GM18909 (cell line): Measurements from ENCODE around the gene ELOVL5.
"Not testable (repeated sequence)": the region's sequence is repeated elsewhere in the genome, so short reads cannot be mapped to it uniquely, and the experiment has no call there.

Experiments
- ATAC-seq: cut with Tn5 transposase; IDR thresholded peaks from one replicate; pipeline ENCODE4 v1.9.1; 2021; ENCODE audit warnings: mild to moderate bottlenecking; ENCODE audit not compliant: unreplicated experiment, poor library complexity

Gene ELOVL5

DNA sequence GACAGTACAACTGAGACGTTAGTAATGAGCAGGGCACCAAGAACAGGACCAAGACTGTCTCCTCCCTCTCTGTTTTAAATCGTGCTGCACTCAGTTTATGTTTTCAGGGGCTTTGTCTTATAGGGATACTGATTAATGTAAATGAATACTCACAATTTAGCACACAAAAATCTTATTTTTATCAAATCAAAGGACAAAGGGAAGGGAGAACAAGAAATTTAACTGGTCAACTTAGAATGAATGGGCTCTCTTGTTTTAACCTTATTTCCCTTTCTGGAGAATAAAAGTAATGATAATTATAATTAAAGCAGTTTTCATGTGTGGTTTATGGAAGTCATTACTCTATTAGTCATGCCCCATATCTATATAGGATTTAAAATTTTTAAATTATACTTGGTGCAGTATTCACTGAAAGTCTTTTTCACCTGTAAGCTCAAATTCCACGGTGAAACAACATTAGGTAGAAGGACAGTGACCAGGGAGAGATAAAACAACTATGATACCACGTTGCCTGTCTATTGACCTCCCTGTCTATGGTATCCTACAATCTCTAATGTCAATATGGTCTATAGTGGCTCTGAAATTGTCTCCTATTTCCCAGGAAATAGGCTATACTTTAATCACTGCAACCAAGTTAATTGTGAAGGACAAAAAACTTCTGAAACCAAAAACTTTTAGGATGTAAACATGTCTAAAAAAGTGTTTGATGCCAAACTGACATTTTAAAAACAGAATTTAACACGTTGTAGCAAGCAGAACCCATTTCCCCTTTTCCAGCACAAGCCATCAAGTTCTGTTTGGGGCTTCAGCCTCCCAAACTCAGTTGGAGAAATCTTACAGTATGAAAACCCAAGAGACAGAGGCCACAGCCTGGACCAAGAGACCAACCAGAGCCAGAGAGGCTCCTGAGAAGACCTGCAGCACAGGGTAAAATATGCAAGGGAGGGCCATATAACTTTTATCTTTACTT is 15.0 kb downstream of the ELOVL5 start:
- ATAC-seq, result no peak

DNA sequence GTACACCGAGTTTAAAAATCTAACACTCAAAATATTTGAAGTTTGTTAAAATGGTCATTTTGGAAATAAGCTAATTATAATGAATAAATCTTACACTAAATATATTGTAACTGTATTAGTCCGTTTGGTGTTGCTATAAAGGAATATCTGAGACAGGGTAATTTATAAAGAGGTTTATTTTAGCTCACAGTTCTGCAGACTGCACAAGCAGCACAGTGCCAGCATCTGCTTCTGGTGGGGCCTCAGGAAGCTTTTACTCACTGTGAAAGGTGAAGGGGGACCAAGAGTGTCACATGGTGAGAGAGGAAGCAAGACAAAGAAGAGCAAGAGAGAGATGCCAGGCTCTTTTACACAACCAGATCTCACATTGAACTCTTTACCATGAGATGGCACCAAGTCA is 17.1 kb downstream of the ELOVL5 start:
- ATAC-seq, result no peak

DNA sequence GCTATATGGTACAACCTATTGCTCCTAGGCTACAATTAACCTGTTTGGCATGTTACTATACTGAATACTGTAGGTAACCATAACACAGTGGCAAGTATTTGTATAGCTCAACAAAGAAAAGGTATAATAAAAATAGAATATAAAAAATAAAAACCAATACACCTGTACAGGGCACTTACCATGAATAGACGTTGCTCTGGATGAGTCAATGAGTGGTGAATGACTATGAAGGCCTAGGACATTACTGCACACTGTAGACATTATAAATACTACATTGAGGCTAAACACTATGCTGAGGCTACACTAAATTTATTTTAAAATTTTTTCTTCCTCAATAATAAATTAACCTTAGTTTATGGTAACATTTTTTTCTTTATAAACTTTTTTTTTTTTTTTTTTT is 18.6 kb downstream of the ELOVL5 start:
- ATAC-seq, result no peak

DNA sequence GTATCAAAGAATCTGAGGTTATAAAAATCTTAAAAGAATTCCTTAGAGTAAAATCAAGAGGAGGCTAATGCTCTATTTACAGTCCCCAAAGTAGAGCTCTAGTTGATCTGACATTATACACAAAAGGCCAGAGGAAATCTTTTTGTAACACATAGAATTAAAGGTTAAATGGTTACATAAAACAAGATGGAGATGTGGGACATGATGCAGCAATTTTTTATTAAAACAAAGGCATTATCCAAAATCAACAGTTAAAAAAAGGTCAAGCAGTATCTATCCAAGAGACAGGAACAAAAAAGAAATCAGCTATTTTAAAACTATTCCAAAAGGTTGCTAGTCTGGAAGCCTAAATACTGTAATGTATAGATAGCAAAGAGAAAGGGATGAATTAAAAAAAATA is 20.4 kb downstream of the ELOVL5 start:
- ATAC-seq, result no peak

DNA sequence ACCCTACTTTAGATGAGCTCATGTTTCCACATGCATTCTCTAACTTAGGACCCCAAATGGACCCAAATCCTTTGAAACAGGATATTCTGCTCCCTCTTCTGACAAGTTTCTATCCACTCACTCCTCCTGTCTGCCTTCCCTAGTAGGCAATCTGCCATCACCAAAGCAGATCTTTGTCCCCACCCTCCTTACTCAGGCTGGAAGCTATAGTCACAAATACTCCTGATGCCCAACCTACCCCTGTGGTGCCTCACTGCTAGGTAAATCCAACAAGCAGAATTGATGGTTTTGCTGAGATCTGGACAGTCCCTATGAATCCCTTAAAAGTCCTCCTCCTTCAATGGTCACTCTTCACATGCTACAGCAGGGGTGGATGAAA is 21.7 kb downstream of the ELOVL5 start:
- ATAC-seq, result no peak

DNA sequence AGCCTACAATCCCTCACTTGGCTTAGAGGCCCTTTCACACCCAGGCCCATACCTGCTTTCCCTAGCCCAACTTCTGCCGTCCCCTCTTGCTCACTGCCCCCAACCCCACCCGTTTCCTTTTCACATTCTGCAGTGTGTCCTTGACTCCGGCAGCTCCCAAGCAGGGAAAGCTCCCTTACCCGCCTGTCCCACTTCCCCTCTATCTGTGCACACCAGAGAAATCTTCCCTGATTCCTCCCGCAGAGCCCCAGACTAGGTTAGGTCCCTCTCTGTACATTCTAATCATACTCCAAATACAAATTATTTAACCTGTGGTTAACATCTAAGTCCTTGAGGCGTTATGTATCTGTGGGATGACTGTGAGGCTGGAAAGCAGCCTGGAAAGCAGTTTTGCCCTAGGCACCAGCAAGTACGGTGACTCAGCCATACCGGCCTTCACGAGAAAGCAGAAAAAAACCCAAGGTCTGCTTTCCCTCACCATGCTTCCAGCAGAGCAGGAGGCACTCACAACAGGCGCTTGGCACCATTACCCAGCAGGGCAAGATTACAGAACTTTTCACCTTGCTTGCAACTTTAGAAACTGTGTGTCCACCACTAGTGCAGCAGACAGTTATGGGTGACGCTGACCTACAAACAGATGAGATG is 22.3 kb downstream of the ELOVL5 start:
- no peak for ATAC-seq

DNA sequence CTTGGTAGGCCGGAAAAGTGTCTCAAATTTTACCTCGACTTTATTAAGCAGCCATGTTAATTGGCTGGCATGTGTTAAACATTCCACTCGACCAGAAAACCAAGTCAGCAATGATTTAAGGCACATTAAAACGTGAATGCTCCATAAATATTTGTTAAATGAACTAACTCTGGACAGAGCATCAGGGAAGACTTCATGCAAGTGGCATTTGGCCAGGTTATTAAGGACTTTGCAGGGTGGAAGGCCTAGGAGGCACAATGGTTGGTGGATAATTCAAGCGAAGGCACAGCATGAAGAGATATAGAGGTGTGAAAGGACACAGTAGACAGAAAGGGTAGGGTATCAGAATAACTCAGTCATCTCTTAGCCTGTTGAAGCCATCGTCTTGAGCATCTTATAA is 23.0 kb downstream of the ELOVL5 start:
- no peak for ATAC-seq

DNA sequence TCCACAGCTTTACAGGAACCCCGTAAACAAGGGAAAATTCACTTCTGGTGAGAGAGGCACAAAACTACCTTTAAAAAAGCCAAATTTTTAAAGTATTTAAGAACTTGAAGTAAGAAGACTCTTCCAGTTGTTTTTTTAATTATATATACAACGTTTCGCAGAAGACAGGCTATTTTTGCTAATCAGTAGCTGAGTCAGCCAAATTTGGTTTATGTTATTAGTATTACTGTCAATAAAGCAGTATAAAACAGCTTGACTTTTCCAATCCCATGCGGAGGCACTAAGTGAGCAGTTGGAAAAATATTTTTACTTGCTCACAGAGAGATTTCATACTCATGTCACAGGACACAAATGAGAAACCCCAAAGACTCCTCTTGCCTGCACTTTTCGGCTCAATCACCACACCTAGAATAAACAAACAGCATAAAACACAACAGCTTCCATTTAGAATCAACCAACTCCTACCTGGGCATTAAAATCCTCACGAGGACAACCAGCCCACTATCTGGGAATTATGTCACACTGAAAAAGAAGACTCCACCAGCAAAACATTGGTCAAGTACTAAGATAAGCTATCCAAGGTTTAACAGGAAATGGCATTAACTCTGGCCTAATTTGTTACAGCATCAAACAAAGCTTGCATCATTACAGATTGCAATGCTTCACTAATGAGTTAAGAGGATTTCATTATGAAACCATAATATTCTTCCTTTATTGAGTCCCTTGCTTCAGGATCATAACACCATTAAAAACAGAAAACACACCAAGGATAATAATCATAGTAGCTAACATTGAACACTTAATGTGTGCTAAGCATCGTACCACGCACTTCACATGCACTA is 26.3 kb downstream of the ELOVL5 start:
- no peak for ATAC-seq

DNA sequence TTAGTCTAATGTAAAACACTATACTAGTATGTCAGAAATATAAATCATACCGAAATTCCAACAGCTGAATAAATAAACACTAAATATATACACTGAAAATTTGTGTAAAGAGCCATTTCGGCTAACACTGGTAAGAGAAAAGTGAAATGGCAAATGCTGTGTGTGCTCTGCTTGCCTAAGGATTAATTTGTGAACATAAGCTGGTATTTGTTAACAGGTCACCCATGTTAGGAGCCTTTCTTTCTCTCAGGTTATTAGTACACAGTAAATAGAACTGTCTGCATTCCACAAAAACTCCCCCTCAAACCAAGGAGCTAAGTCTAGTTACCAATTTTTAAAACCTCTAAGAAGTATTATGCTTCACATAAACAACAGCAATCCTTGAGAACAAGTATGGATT is 27.0 kb downstream of the ELOVL5 start:
- ATAC-seq, result no peak

DNA sequence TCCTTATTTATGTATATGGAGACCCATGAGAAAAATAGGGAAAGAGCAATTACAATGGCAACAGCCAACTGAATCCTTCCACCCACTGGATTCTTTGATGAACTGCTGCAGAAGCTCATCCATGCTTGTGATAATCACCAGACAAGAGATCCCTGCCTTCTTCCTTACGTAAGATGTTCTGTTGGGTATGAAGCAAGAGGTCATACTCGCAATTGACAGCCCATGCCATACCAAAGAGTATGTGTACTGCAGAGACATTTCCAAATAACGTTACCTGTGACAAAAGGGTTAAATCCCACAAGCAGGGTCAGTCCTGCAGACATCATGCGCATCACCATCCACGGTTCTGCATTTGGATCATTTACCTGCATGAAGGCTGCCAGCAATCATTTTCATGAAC is 27.8 kb downstream of the ELOVL5 start:
- ATAC-seq, result no peak

DNA sequence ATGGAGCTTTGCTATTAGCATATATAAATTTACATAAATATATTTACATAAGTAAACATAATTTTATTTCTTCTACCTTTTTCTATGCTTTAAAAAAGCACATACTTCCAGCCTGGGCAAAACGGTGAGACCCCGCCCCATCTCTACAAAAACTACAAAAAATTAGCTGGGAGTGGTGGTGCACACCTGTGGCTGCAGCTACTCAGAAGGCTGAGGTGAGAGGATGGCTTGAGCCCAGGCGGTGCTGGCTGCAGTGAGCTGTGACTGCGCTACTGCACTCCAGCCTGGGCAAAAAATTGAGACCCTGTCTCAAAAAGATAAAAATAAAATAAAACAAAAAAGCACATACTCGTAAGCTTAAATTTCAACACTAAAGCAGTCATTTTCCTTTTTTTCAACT is 30.3 kb downstream of the ELOVL5 start:
- no peak for ATAC-seq

DNA sequence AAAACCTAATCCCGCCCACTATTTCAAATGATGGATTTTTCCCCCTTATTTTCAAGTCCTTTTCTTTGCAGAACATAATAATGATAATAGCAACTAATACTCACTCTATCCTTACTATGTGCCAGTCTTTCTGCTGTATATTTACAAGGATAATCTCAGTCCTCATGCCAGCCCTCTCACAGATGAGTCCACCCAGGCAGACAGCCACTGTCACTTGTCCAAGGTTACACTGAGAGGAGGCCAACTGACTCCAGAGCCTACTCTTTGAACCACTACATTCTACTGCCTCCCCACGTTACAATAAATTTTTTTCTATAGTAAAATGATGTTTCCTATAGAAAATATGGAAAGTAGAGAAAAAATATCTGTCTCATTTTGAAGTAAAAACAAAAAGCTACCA is 30.9 kb downstream of the ELOVL5 start:
- no peak for ATAC-seq

DNA sequence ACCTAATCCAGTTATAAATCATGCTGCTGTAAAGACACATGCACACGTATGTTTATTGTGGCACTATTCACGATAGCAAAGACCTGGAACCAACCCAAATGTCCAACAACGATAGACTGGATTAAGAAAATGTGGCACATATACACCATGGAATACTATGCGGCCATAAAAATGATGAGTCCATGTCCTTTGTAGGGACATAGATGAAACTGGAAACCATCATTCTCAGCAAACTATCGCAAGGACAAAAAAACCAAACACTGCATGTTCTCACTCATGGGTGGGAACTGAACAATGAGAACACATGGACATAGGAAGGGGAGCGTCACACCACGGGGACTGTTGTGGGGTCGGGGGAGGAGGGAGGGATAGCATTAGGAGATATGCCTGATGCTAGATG is 31.5 kb downstream of the ELOVL5 start:
- not testable (repeated sequence) for ATAC-seq

DNA sequence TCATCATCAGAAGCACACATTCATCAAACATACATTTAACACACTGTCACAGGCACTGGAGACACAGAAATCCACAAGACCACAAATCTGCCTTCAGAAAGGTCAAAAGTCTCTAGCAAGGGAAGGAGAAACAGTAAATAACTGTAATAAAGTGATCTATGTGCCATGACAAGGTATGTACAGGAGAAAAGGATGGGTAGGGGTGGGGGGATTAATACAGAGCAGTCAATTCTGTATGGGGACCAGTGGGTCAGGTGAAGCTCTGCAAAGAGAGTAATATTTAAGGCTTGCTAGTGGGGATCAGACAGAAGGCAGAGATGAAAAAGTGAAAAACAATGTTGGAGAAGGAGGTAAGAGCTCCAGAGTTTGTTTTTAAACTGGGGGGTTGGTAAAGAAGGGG is 32.6 kb downstream of the ELOVL5 start:
- ATAC-seq, result no peak

DNA sequence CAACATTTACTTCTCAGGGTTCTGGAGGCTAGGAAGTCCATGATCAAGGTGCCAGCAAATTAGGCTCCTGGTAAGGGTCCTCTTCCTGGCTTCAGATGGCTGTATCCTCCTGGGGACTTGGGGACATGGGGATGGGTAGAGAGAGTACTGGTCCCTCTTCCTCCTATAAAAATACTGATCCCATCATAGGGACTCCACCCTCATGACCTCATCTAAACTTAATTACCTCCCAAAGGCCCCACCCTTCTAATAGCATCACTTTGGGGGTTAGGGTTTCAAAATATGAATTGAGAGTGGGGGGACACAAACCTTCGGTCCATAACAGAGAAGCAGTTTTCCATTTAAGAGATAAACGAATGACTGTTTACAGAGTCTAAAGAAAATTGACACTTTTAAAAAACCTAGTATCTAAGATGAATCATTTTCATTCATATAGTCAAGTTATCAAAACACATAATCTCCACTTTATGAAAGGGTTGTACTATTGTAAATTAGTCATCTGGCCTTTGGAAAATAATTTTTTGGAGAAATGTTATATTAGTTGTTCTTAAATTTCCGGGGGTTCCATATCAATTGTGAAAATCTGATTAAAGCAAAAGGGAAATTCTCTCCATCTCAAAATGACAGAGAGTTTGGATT is 33.5 kb downstream of the ELOVL5 start:
- ATAC-seq, result no peak

DNA sequence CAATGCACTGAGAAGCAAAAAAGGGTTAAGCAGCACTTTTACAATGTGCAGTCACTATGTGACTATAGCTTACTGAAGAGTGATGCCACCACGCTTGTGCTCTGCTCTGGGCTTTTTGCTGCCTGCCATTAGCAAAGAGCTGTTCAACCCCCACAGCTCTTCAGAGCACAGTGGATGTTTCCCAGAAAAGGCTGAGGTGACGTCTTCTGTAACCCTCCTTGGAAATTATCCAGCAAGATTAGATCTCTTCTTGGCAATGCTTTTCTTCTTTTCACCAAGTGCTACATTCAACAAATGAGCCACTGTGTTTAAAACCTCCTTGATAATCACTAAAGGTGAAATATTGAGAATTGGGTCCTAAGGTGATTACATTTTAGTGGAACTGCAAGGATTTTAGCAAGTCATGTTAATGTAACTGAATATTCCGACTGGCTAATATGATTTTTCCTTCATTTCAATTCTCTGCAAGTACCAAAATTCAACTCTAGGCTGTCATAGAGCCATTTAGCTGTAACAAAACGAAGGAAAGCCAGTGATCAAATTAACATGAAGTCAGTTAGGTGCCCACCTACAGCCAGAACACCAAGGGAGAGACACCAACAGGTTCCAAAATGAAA is 34.9 kb downstream of the ELOVL5 start:
- no peak for ATAC-seq

DNA sequence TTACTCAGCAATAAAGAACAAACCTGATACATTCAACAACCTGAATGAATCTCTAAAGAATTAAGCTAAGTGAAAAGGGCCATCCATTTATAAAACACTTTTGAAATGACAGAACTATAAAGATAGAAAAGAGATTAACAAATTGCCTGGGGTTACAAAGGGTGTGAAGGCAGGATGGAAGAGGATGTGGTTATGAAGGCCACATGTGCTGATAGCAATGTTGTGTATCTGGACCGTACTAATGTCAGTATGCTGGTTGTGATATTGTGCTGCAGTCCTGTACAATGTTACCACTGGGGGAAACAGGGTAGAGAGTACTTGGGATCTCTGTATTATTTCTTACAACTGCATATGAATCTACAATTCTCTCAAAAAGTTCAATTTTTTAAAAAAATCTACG is 36.4 kb downstream of the ELOVL5 start:
- peak; percentile 42 for ATAC-seq

DNA sequence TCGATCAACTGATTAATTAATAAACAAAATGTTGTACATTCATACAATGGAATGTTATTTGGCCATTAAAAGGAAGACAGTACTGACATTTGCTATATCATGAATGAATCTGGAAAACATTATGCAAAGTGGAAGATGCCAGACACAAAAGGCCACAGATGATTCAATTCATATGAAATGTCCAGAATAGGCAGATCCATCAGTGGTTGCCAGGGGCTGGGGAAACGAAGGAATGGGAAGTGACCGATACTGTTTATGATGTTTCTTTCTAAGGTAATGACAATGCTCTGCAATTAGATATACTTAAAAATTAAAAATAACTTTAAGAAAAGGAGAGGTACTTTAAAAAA is 37.2 kb downstream of the ELOVL5 start:
- no peak for ATAC-seq

DNA sequence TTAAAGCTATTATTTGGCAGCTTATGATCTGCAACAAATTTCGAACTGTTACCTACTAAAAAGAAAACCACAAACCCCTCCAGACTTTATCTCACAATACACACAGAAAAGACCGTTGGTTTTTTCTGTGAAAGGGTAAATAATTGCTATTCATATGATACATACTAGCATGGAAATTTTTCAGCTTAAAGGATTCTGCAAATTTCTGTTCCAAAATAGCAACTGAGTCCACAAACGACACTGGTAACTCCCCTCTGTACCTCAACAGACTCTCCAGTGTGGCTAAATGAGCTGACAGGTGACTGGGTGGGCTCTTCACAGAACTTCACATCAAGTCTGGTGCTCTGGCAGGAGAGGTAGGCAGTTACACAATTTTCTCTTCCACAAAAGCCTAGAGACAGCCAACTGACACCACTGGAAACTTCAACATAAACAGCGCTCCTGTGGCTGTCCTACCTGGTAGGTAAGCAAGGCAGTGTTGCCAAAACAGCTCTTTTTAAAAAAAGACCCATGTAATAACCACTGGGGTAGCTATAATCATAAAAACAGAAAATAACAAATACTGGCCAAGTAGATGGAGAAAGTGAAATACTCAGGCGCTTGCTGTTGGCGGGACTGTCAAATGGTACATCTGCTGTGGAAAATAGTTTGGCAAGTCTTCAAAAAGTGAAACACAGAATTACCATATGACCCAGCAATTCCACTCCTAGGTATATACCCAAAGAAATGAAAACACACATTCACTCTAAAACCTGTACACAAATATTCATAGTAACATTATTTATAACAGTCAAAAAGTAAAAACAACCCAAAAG is 37.8 kb downstream of the ELOVL5 start:
- ATAC-seq, result no peak
